GM19240 (cell line): ENCODE data around the gene ISG20.

ENCODE experiments used
- DNase-seq: peaks from one replicate; pipeline ENCODE4 v3.0.0; 2011; ENCODE audit warnings: low spot score; ENCODE audit not compliant: insufficient read length

The ISG20 gene

DNA sequence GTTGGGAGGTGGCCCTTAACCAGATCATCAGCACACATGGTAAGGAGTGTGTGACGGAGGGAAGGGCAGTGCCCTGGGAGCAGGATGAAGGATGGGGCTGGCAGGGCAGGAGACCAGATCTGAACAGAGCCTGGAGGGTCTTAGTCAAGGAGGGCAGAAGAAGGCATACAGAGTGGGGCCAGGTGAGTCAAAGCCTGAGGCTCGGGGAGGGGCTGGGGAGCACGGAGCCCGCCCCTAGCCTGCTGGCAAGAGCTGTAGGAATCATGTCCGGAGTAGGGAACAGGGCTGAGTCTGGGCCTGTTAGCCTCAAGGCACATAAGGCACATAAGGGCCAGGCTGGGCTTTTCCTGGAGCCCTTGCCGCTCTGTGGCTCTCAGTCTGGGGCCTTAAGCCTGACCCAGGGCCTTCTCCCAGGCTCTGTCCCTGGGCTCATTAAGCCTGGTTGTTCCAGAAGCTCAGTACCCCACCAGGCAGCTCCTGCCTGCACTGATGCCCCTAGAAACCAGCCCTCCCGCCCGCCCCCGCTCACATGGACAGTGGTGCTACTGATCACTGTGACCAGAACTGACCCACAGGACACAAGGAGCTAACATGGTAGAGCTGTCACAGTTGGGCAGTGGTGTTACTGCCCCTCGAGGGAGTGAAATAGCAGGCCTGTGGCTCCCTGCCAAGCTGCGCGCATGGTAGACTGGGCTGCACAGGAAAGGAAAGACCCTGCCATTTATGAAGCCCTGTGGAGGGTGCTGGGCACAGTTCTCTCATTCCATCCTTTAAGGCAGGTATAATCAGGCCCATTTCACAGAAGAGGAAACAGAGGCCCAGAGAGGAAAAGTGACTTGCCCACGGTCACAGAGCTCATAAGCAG lies 14.6 kb downstream of the ISG20 start:
- DNase-seq = no peak

DNA sequence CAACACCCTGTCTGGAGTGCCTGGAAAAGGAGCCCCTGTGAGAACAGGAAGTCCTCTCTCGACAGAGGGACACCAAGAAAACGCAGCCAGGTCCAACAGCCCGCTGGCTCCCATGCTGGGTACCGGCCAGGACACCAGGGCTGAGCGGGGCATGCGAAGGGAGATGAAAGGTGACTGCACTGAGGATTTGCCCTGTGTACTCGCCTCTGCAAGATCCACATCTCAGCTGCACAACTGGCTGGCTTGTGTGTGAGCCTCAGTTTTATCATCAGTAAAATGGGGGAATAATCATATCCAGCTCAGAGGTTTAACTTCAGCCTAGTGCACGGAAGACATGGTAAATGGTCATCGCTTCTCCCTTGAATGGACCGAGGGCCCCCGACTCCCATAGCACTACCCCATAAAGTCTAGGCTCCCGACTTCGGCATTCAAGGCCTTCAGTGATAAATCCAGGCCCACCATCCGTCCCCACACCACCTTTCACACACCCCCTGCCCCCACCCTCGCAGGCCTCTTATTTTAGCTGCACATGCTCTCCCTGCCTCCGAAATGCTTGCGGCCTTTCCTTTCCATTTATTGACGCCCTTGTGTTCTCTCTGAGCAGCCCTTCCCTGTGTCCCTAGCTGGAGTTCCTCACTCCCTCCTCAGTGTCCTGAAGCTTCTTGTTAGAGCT lies 15.8 kb downstream of the ISG20 start:
- no peak for DNase-seq

DNA sequence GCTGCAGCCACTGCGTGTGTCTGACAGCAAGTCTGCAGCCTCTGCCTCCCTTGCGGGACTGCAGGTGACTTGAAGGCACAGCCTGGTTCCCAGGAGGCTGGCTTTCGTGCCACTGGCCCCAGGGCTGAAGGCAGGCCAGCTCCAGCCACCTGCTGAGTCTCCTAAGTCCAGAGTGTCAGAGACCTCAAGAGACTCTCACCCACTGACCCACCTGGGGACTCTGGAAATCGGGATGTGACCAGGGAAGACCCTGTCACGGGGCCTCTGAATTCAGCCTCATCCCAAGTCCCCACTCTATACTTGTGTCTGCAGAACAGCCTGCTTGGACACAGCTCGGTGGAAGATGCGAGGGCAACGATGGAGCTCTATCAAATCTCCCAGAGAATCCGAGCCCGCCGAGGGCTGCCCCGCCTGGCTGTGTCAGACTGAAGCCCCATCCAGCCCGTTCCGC lies 16.3 kb downstream of the ISG20 start:
- DNase-seq = no peak

DNA sequence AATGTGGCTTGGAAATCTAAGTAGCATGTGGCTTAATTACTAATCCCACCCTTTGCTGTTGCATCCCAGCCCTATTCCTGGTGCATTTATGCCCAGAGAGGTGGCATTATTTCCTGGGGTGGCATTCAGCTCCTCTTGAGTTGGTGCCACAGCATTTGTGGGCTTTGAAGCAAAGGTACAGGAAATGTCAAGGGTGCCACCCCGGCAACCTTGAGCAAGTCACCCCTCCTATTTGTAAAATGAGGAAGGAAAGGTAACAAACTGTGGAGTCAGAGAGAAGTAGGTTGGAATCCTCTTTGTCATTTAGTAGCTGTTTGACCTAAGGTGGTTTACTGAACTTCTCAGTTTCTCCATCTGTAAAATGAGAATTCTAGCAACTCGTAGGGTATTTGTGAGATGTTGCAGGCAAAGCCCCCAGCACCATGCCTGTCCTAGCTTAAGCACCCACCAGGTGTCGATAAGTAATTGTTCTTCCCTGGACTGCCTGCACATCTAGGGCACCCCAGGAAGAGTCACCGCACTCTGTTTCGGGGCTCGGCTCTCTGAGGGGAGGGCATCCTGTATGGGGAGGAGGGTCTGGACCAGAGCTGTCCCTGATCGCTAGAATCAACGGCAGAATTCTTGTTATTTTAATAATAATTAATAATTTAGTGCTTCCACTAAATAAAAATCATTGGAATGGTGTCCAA lies 17.1 kb downstream of the ISG20 start:
- DNase-seq = no peak

DNA sequence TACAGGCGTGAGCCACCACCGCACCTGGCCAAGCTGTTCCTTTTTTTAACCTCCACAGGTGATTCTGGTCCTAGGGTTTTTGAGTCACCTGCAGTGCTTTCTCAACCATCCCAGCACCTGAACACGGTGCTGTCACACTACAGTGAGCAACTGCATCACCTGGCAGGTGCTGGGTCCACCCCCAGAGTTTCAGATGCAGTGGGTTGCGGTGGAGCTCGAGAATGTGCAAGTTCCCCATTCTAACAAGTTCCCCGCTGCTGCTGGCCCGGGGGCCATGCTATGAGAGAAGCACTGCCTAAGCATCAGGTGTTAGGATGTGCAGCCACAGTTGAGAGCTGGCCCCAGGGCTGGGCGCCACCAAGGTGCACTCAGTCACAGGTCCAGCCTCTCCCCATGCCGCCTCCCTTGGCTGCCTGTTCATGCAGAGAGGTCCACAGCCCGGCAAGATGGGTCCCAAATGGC lies 18.0 kb downstream of the ISG20 start:
- peak; percentile 66 for DNase-seq

DNA sequence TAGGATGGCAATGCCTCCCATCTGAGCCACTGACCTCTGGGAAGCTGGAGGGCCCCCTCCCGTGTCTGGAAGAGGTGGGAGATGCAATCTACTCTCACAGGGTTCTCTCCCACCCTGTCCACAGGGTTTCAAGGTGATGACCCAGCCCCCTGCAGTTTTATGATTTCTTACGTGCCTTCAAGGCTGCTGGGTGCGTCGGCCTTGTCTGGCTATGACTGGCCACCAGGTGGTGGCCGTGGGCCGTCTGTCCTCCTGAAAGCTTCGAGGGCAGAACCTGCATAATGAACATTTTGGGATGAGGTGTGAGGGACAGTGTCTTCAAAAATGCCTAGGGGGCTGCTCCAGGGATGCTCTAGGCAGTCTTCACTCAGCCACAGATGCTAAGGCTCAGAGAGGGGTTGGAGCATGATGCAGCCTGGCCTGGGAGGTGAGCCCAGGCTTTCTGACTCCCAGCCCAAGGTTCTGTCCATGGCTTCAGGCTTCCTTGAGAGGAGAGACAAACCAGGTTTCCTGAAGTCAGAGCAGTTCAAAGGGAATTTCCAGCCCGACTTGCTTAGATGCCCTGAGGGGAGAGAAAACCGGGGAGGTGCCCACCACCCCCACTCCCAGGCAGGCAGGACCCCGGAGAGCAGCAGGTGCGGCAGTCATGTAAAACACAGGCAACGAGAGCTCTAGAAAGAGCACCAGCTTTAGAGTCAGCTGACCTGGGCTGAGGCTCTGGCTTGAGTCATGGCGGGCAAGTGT lies 18.7 kb downstream of the ISG20 start:
- DNase-seq = no peak

DNA sequence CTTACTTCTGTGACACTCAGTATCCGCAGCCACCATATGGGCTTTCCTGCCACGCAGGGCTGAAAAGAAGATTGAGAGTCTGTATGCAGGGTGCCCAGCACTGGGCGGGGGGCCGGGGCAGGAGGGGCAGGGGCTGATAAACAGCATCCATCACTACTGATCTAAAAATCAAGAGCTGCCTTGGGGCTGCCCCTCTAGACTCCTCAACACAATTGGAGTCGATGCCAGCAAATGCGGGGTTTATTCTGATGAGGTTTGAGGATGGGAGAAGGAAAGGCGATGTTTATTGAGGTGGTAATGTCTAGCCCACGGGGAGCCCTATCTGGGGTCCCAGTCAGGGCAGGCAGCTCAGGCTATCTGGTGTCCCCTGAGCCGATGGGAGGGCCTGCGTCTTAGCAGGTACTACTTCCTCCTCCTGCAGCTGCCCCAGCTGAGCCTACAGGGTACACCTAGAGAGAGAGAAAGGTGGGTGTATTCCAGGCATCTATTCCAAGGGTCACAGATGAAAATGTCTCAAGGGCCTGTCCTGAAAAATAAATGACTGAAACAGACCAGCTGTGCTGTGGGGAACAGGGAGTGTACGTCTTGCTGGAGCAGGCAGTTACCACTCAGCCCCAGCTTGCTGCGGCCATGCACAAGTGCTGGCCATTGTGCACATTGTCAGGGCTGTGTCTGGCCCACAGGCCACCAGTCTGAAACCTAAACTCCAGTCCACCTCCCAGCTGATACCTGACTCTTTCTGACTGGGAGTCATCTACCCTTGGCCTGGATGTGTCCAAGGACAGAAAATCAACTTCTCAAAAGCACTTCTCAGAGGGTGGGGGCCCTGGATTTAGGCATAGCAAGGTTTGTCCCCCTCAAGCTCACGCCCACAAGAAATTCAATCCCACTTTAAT lies 19.5 kb downstream of the ISG20 start:
- DNase-seq = no peak

DNA sequence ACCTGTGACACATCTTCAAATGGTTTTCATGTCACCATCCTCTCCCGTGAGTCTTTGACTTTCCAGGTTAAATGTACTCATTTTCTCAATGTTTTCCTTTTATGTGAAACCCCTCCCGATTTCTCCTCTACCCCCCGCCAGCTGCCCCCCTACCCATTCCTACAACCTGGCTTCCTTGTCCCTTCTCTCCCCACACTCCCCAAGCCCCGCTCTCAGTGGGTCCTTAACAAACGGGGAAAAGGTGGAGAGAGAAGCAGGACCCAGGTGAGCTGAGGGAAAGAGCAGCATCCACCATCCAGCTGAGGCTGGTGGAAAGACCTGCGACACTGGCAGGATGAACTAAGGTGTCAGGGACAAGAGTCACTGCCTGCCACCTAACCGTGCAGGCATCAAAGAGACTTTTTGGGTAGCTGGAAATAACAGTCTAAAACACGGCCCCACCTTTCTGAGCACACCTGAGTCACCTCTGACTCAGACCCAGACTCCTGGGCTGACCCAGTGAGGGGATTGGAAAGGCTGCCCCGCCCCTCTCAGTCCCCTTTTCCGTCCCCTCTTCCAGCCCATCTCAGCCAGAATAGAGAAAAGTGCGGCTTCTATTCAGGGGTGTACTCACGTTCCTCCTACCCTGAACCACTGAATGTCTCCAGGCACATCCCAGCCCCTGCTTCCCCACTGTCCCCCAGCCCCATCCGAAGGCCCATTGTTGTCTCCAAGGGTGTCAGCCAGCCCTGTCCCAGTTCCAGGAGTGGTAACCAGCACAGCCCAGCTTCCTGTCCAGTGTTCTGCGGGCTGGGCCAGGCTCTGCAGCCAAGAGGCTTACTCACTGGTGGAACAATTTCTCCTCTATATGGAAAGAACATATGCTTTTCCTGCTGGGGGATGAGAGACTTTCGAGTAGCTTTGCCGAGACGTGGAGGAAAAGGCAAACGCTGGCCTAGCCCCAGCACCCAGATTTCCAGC lies 20.4 kb downstream of the ISG20 start:
- DNase-seq = no peak

DNA sequence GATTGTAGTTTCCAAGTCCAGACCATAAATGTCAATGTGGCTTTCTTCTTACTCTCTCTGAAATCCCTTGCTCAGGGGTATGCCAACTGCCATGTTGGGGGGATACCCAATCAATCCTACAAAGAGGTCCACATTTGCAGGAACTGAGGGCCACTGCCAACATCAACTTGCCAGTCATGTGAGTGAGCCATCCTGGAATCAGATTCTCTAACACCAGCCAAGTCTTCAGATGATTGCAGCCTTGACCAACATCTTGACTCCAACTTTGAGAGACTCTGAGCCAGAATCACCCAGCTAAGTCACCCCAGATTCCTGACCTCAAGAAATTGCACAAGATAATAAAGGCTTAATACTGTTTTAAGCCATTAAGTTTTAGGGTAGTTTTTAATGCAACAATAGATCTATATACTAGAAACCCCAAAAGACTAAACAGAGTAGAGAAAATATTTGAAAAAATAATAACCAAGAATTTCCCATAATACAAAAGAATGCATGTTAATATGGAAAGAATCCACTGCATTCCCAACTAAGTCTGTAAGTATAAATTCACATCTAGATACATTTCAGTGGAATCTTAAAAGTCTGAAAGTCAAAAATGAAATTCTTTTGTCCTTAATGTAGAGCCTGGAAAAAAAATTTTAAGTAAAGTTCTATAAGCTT lies 22.4 kb downstream of the ISG20 start:
- no peak for DNase-seq

DNA sequence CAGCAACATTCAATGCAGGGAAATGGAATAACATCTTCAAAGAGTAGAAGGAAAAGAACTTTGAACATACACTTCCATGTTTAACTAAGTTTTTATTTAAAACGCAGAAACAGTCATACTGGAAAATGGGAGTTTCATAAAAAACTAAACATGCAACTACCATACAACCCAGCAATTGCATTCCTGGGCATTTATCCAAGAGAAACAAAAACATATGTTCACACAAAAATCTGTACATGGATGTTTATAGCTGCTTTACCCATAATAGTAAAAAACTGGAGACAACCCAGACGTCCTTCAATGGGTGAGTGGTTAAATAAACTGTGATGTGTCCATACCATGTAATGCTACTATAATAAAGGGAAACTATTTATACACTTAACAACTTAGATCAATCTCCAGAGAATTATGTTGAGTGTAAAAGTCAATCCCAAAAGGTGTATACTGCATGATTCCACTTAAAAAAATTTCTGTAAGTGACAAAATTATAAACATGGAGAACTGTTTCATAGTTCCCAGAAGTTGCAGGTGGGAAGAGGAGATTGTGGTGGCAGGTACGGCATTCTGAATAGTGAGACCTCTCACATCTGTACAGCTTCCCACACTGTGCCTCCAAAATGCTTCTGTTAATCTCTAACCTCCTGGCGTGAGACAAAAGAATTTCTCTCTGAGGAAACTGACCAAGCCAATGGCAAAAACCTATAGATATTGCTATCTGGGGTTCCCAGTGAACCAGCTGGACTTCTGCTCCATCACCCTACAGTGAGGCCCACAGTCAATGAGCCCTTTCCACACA lies 23.1 kb downstream of the ISG20 start:
- DNase-seq = no peak

DNA sequence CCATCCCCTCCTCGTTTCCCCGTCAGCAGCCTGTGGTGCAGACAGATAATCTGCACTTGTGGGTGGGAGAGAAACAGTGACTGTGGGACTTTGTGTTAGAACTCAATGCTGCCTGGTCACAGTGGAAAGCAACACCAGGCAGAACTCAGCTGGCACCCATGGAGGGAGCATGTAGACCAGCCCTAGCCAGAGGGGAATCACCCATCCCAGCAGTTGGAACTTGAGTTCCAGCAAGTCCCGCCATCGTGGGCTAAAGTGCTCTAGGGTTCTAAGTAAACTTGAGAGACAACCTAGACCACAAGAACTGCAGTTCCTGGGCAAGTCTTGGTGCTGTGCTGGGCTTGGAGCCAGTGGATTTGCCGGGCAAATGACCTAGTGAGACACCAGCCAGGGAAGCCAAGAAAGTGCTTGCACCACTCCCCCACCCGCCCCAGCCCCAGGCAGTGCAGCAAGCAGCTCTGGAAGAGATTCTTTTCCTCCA lies 24.4 kb downstream of the ISG20 start:
- DNase-seq = no peak

DNA sequence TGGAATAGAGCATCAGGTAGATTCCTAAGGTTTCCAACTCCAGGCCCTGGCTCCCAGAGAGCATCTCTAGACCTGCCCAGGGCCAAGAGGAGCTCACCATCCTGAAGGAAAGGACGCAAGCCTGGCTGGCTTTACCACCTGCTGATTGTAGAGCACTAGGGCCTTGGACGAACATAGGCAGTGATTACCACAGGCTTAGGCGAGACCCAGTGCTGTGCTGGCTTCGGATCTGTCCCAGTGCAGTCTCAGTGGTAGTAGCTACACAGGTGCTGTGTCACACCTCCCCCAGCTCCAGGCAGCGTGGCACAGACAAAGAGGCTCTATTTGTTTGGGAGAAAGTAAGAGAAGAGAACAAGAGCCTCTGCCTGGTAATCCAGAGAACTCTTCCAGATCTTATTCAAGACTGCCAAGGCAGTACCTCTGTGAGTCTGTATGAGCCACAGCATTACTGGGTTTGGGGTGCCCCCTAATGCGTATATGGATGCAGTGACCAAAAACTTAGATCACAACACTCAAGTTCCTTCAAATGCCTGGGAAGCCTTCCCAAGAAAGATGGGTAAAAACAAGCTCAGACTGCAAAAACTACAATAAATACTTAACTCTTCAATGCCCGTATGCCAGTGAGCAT lies 25.4 kb downstream of the ISG20 start:
- DNase-seq = no peak

DNA sequence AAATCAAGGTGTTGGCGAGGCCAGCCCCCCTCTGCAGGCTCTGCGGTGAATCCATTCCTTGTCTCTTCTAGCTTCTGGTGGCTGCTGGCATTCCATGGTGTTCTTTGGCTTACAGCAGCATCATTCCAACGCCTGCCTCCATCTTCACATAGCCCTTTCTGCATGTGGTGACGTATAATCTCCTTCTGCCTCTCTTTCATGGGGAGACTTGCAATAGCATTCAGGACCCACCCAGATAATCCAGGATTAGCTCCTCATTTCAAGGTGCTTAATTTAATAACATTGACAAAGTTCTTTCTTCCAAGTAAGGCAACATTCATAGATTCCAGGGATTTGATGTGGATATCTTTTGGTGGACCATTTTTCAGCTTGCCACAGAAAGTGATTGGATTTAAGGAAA lies 35.8 kb downstream of the ISG20 start:
- no peak for DNase-seq

DNA sequence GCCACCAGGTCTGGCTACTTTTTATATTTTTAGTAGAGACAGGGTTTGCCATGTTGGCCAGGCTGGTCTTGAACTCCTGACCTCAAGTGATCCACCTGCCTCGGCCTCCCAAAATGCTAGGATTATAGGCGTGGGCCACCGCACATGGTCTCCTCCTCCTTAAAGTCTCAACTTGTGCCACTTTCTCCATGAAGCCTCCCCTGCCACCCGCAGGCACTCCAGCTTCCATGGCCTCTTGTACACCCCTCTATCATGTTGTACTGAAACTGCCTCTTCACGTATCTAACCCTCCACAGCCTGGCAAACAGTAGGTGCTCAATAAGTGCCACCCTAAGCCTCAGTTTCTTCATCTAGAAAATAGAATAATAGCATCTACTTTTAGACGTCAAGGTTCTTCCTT lies 39.9 kb downstream of the ISG20 start:
- DNase-seq = no peak

DNA sequence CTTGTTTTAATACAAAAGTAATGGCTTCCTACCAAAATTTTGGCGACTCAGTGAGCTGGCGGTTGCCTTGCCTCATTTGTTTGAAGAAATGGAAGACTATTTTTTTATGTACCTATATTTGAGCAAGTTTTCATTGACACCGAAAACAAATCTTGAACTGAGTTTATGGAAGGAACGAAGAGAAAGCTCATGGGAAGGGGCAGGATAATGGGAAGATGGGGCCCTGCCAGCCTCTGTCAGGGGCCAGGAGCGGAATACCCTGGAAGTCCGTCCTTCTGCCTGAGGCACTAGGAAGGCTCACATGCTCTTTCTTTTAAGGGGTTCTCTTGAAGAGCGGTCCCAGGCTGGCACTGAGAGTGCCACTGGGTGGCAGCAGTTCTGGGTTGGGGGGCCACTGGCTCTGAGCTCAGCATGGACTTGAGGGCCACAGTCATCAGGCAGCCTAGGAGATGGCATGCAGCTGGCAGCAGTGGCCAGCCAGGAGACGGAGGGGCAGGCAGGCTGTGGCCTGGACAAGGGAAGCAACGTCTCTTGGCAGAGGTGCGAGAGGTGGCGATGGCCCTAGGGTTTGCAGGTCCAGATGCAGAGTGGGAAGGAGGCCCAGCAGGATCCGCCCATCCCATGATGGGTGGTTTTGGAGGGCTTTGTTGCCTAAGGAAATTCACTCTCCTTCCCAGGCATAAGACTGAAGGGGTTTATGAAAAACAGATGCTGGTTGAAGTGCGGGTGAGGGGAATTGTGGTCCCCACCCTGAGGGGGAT lies 41.6 kb downstream of the ISG20 start:
- DNase-seq = no peak

DNA sequence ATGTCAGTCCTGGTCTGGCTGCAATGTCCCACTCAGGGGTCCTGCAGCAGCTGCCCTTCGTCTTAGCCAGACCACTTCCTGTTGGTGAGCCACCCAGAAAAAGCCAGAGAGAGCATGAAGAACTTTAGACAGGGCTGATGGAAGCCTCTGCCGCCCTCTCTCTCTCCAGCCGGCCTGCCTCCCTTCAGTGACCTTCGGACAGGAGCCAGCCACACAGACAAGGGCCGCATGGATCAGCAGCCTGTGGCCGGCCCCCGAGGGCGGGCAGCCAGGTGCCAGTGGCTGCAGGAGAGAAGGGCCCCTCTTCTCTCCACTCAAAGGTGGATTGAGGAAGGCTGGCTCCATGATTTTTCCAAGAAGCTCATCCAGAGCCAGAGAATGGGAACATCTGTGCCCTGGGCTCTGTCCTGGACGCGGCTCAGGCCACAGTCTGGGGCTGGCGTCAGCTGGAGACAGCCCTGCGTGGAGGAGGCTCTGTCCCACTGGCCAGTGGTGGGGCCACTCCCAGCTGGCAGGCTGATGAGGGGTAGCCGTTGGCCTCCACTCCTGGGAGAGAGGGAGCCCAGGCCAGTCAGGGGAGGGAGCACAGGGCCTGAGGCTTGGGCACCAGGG lies 42.9 kb downstream of the ISG20 start:
- no peak for DNase-seq
